SK-N-SH (cell line): ENCODE results near the gene ALDH9A1. TPM values are rescaled to one million over a fixed set of nuclear protein-coding genes. Genes with fewer than 3 reads are reported as not detected.

Source experiments
- CTCF ChIA-PET: fragments of 300-600, 350-600 bp; formaldehyde crosslinking; extraction: SDS; loops from one replicate; lab custom pipeline; 2021; lab: Yijun Ruan, JAX
- POLR2A ChIA-PET: fragments of 350-600 bp; sonication (Branson Sonifier 250); formaldehyde crosslinking; extraction: SDS; loops from one replicate; lab custom pipeline; 2020; ENCODE audit warnings: antibody characterized with exemption, inconsistent platforms; lab: Yijun Ruan, JAX
- DNase-seq: peaks from one replicate; pipeline ENCODE4 v3.0.0; 2012
- H2AFZ ChIP-seq: fragments of 200-600 bp; sonication (generic); 2 replicates; pipeline ENCODE4 v1.8.1; 2016; ENCODE audit warnings: antibody characterized with exemption, mild to moderate bottlenecking, low read depth
- H3F3A ChIP-seq: fragments of 200-600 bp; sonication (generic); replicated peaks from 2 replicates; pipeline ENCODE3; 2016; ENCODE audit warnings: antibody characterized with exemption, mild to moderate bottlenecking; ENCODE audit not compliant: insufficient read depth
- H3K27ac ChIP-seq, 2 experiments: fragments of 200-500 bp in 1 of 2; fragments of 200-600 bp in 1 of 2; sonication (Bioruptor generic) in 1 of 2; sonication (generic), shearing (Covaris generic) in 1 of 2; 2 replicates each; pipeline versions ENCODE4 v1.5.1 to v1.6.1; 2014 to 2016; ENCODE audit warnings: low read depth in 2 of 2, inconsistent platforms in 1 of 2, low read length in 1 of 2, mild to moderate bottlenecking in 1 of 2, mixed read lengths in 1 of 2
- H3K27me3 ChIP-seq: fragments of 200-600 bp; sonication (generic), shearing (Covaris generic); 2 replicates; pipeline ENCODE4 v1.6.1; 2016; ENCODE audit warnings: mixed run types; ENCODE audit not compliant: insufficient read depth
- H3K36me3 ChIP-seq, 2 experiments: fragments of 200-500 bp in 1 of 2; fragments of 200-600 bp in 1 of 2; sonication (Bioruptor generic) in 1 of 2; sonication (generic) in 1 of 2; replicated peaks in 1 of 2; 2 replicates each; pipeline versions ENCODE3 to v1.5.1; 2014 to 2016; ENCODE audit warnings: low read length in 1 of 2, mild to moderate bottlenecking in 1 of 2; ENCODE audit not compliant: insufficient read depth in 2 of 2, control insufficient read depth in 1 of 2
- H3K4me1 ChIP-seq, 2 experiments: fragments of 200-500 bp in 1 of 2; fragments of 200-600 bp in 1 of 2; sonication (Bioruptor generic) in 1 of 2; sonication (generic), shearing (Covaris generic) in 1 of 2; 2 replicates each; pipeline versions ENCODE4 v1.5.1 to v1.6.1; 2014 to 2016; ENCODE audit warnings: low read depth in 1 of 2, low read length in 1 of 2, mixed run types in 1 of 2; ENCODE audit not compliant: insufficient read depth in 2 of 2, control insufficient read depth in 1 of 2
- H3K4me2 ChIP-seq: fragments of 200-600 bp; sonication (generic), shearing (Covaris generic); 2 replicates; pipeline ENCODE4 v1.6.1; 2017; ENCODE audit warnings: mixed run types
- H3K4me3 ChIP-seq, 2 experiments: fragments of 200-500 bp in 1 of 2; fragments of 200-600 bp in 1 of 2; sonication (Bioruptor generic) in 1 of 2; sonication (generic), shearing (Covaris generic) in 1 of 2; 2 replicates each; pipeline versions ENCODE4 v1.5.1 to v1.8.1; 2014 to 2016; ENCODE audit warnings: low read depth in 2 of 2, inconsistent platforms in 1 of 2, low read length in 1 of 2, mild to moderate bottlenecking in 1 of 2, mixed read lengths in 1 of 2, moderate library complexity in 1 of 2
- H3K79me2 ChIP-seq: fragments of 200-600 bp; sonication (generic); 2 replicates; pipeline ENCODE4 v1.8.1; 2017; ENCODE audit warnings: mild to moderate bottlenecking; ENCODE audit not compliant: insufficient read depth
- H3K9ac ChIP-seq: fragments of 200-600 bp; sonication (generic); 2 replicates; pipeline ENCODE4 v1.6.1; 2017; ENCODE audit warnings: mixed run types
- H3K9me2 ChIP-seq: fragments of 200-600 bp; sonication (generic); 2 replicates; pipeline ENCODE4 v1.6.1; 2017; ENCODE audit warnings: mixed run types
- H3K9me3 ChIP-seq: fragments of 200-600 bp; sonication (generic); 2 replicates; pipeline ENCODE4 v1.6.1; 2017; ENCODE audit warnings: mixed run types, mild to moderate bottlenecking, moderate library complexity
- H4K20me1 ChIP-seq: fragments of 200-600 bp; sonication (generic); 2 replicates; pipeline ENCODE4 v1.6.1; 2017; ENCODE audit warnings: mild to moderate bottlenecking, mixed run types; ENCODE audit not compliant: insufficient read depth
- EZH2phosphoT487 ChIP-seq: fragments of 200-600 bp; sonication (generic); IDR thresholded peaks from 2 replicates; pipeline ENCODE4 v1.6.1; 2017; ENCODE audit warnings: low read depth, mixed run types, mild to moderate bottlenecking, antibody characterized with exemption, moderate library complexity, borderline replicate concordance
- FOSL2 ChIP-seq: IDR thresholded peaks from 2 replicates; pipeline ENCODE4 v1.4.0; 2012; ENCODE audit warnings: low read depth, mild to moderate bottlenecking, moderate library complexity, borderline replicate concordance
- GABPA ChIP-seq: IDR thresholded peaks from 2 replicates; pipeline ENCODE4 v1.4.0; 2012; ENCODE audit warnings: low read depth, mild to moderate bottlenecking
- GATA2 ChIP-seq: sonication (generic); formaldehyde crosslinking; IDR thresholded peaks from 2 replicates; pipeline ENCODE4 v1.5.0; 2020; ENCODE audit warnings: mild to moderate bottlenecking, missing genetic modification reagents
- IRF3 ChIP-seq: fragments of 150-350 bp; IDR thresholded peaks from 2 replicates; pipeline ENCODE4 v1.6.1; 2016; ENCODE audit warnings: mild to moderate bottlenecking, low read depth, low read length
- JUND ChIP-seq: IDR thresholded peaks from 2 replicates; pipeline ENCODE4 v1.4.0; 2012
- MAX ChIP-seq: IDR thresholded peaks from 2 replicates; pipeline ENCODE4 v1.4.0; 2012; ENCODE audit warnings: low read depth
- PBX3 ChIP-seq: IDR thresholded peaks from 2 replicates; pipeline ENCODE4; 2012
- POLR2AphosphoS5 ChIP-seq: IDR thresholded peaks from 2 replicates; pipeline ENCODE4 v1.6.1; 2012; ENCODE audit warnings: low read depth, low read length
- TAF1 ChIP-seq: IDR thresholded peaks from 2 replicates; pipeline ENCODE4 v1.6.1; 2012; ENCODE audit warnings: low read depth, mild to moderate bottlenecking, low read length, moderate library complexity, borderline replicate concordance
- TEAD4 ChIP-seq: IDR thresholded peaks from 2 replicates; pipeline ENCODE4 v1.4.0; 2012; ENCODE audit warnings: mild to moderate bottlenecking, borderline replicate concordance; ENCODE audit not compliant: insufficient read depth
- USF1 ChIP-seq: IDR thresholded peaks from 2 replicates; pipeline ENCODE4 v1.4.0; 2012; ENCODE audit warnings: low read depth, borderline replicate concordance
- ZBTB33 ChIP-seq: IDR thresholded peaks from 2 replicates; pipeline ENCODE4 v1.4.0; 2012; ENCODE audit warnings: low read depth, borderline replicate concordance
- WGBS: methylation state at CpG from one replicate; pipeline ENCODE4 v1.1.6; 2017; ENCODE audit warnings: low lambda C conversion rate; 5-methylcytosine and 5-hydroxymethylcytosine counted together
- polyA plus RNA-seq, 3 experiments: library from polyadenylated mRNA; depleted of rRNA; stranded (reverse); fragments of >200 nt; gene quantifications; 2 replicates each; pipeline ENCODE4 v1.2.3, GENCODE V29; 2012

The ALDH9A1 gene
- polyA plus RNA-seq, 1 of the 3 experiments (the other 2 are of a cell fraction), result 31.3 TPM

GRCh38 chr1:165696625-165697100, 1.7 kb downstream of the ALDH9A1 start:
- no peak for TF ChIP-seq ZBTB33
- no peak for TF ChIP-seq IRF3
- no peak for TF ChIP-seq POLR2AphosphoS5
- TF ChIP-seq TAF1, result no peak
- no peak for TF ChIP-seq PBX3
- no peak for TF ChIP-seq EZH2phosphoT487
- no peak for TF ChIP-seq MAX
- no peak for TF ChIP-seq GABPA
- H3K9ac ChIP-seq, result peak overlapping the region; percentile 5

GRCh38 chr1:165695031-165695430, 3.3 kb downstream of the ALDH9A1 start:
- 92% methylated on average over 7 of the region's 7 CpGs for WGBS
- DNase-seq, result no peak
- Histone ChIP-seq H3K79me2 (peaks cover 78% of the 10 kb centered on the region), H3K27me3 (no peaks in the 10 kb centered on the region), H3K9me2 (no peaks in the 10 kb centered on the region), H4K20me1 (no peaks in the 10 kb centered on the region; the same call in 1 of the 2 replicates), H3F3A (peaks cover 23% of the 10 kb centered on the region), H2AFZ (no peak overlapping the region), H3K4me3 (no peak overlapping the region), H3K36me3 (peaks cover 2 to 15% of the 10 kb centered on the region in 2 experiments), H3K4me1 (peaks cover 0 to 12% of the 10 kb centered on the region in 2 experiments; a peak in 2 of 4 replicates), H3K9ac (no peak overlapping the region), H3K4me2 (no peak overlapping the region), H3K27ac (no peak overlapping the region), H3K9me3 (no peaks in the 10 kb centered on the region)
- CTCF ChIA-PET, result no interaction called here
- POLR2A ChIA-PET, result no interaction called here
- TF ChIP-seq GATA2 (CRISPR knock-in tag), result no peak
- no peak for TF ChIP-seq USF1
- TF ChIP-seq IRF3, result no peak
- TF ChIP-seq TEAD4, result no peak
- no peak for TF ChIP-seq JUND
- no peak for TF ChIP-seq ZBTB33
- no peak for TF ChIP-seq FOSL2

More at GRCh38 chr1:165696625-165697100, 1.7 kb downstream of the ALDH9A1 start:
- Histone ChIP-seq H4K20me1 (no peaks in the 10 kb centered on the region; the same call in 1 of the 2 replicates), H3K9me3 (no peaks in the 10 kb centered on the region), H3K9me2 (no peaks in the 10 kb centered on the region), H2AFZ (peak overlapping the region; percentile 28; the same call in 1 of the 2 replicates), H3K27me3 (no peaks in the 10 kb centered on the region), H3K79me2 (peaks cover 62% of the 10 kb centered on the region), H3K36me3 (peaks cover 0 to 3% of the 10 kb centered on the region in 2 experiments), H3F3A (peaks cover 23% of the 10 kb centered on the region), H3K27ac (peak overlapping the region in 1 of 2 experiments; percentile 15; a peak in 2 of 4 replicates), H3K4me3 (peak overlapping the region; percentile 59 to 97; a peak in 3 of 4 replicates), H3K4me2 (peak overlapping the region; percentile 86), H3K4me1 (peaks cover 0 to 12% of the 10 kb centered on the region in 2 experiments; a peak in 2 of 4 replicates)
- no peak for DNase-seq
- WGBS, result 66% methylated on average over 2 of the region's 2 CpGs
- ChIA-PET CTCF (interaction anchor here (1.1 to 2.3 kb wide), 5 partner anchors 13 to 219 kb away, joined by 3 to 7 read pairs (median 5); no protein-coding TSS in a partner anchor), POLR2A (no interaction called here)
